Measurements from ENCODE around the gene EHHADH.

The EHHADH gene

DNA sequence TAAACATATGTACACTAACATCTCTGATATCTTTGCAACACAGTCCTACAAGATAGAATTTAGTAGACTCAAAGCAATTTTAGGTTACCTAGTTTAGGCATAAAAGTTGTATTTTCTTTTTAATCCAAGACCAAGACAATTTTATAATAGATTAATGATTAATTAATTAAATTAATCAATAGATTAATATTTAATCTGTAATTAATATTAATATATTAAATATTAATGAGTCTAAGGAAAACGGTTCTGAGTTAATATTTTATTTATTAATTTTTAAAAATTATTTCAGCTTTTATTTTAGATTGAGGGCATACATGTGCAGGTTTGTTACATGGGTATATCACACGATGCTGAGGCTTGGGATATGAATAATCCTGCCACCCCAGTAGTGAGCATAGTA, 49.0 kb downstream of the EHHADH start:
- H3K9me3 ChIP-seq (ENCODE audit: low read length) = no peaks in the 10 kb centered on the region
- no peaks in the 10 kb centered on the region for H4K20me1 ChIP-seq (ENCODE audit: insufficient read depth, low read length)
- peaks cover 7% of the 10 kb centered on the region for H3K4me1 ChIP-seq (ENCODE audit: insufficient read depth, low read length, severe bottlenecking)
- no peaks in the 10 kb centered on the region for H3F3A ChIP-seq (ENCODE audit: insufficient read depth, low read length)
- no peak overlapping the region for H3K9ac ChIP-seq (ENCODE audit: low read length)
- TF ChIP-seq EZH2 (IDR thresholded peaks at IDR 0.05; ENCODE audit: borderline replicate concordance, low read length) = no peak
- TF ChIP-seq, protein P1, sequence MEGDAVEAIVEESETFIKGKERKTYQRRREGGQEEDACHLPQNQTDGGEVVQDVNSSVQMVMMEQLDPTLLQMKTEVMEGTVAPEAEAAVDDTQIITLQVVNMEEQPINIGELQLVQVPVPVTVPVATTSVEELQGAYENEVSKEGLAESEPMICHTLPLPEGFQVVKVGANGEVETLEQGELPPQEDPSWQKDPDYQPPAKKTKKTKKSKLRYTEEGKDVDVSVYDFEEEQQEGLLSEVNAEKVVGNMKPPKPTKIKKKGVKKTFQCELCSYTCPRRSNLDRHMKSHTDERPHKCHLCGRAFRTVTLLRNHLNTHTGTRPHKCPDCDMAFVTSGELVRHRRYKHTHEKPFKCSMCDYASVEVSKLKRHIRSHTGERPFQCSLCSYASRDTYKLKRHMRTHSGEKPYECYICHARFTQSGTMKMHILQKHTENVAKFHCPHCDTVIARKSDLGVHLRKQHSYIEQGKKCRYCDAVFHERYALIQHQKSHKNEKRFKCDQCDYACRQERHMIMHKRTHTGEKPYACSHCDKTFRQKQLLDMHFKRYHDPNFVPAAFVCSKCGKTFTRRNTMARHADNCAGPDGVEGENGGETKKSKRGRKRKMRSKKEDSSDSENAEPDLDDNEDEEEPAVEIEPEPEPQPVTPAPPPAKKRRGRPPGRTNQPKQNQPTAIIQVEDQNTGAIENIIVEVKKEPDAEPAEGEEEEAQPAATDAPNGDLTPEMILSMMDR (IDR thresholded peaks at IDR 0.05; ENCODE audit: low read length) = no peak
- no peaks in the 10 kb centered on the region for H3K36me3 ChIP-seq (ENCODE audit: insufficient read depth, low read length)
- no peak overlapping the region for H3K4me3 ChIP-seq (ENCODE audit: low read depth, low read length, poor library complexity, severe bottlenecking)
- no peaks in the 10 kb centered on the region for H3K79me2 ChIP-seq (ENCODE audit: insufficient read depth, low read length)
- no peaks in the 10 kb centered on the region for H3K27me3 ChIP-seq (ENCODE audit: insufficient read depth, low read length)
- no peak overlapping the region for H3K4me2 ChIP-seq (ENCODE audit: low read length)
- H2AFZ ChIP-seq (ENCODE audit: low read length) = no peak overlapping the region
- no peaks in the 10 kb centered on the region for H3K9me2 ChIP-seq (ENCODE audit: low read depth, low read length)
- H3K27ac ChIP-seq (ENCODE audit: low read depth, low read length, poor library complexity, severe bottlenecking) = no peak overlapping the region

DNA sequence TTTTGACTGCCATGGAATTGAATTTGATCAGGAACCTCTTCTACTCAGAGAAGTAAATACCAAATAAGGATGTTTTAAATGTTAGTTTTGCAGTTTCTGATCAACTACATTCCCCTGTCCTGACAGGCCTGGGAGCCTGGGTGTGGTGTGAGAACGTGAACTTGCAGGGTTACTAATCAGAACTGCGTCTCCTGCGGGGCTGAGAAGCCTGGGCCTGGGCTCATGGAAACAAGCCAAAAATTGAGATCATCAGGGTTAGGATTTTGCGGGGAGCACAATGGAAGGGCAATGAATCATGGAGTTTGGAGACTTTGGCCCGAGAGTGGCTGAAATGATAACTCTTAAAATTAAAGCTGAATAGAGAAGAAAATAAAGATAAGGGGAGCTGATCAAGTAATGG, 53.2 kb downstream of the EHHADH start:
- H2AFZ ChIP-seq (ENCODE audit: low read length) = no peak overlapping the region
- no peaks in the 10 kb centered on the region for H3K4me1 ChIP-seq (ENCODE audit: insufficient read depth, low read length, severe bottlenecking)
- no peak overlapping the region for H3K4me2 ChIP-seq (ENCODE audit: low read length)
- no peak overlapping the region for H3K27ac ChIP-seq (ENCODE audit: low read depth, low read length, poor library complexity, severe bottlenecking)
- H3K36me3 ChIP-seq (ENCODE audit: insufficient read depth, low read length) = no peaks in the 10 kb centered on the region
- H3K27me3 ChIP-seq (ENCODE audit: insufficient read depth, low read length) = no peaks in the 10 kb centered on the region
- no peak overlapping the region for H3K9ac ChIP-seq (ENCODE audit: low read length)
- H3K9me3 ChIP-seq (ENCODE audit: low read length) = no peaks in the 10 kb centered on the region
- no peak overlapping the region for H3K4me3 ChIP-seq (ENCODE audit: low read depth, low read length, poor library complexity, severe bottlenecking)
- TF ChIP-seq EZH2 (IDR thresholded peaks at IDR 0.05; ENCODE audit: borderline replicate concordance, low read length) = no peak
- TF ChIP-seq, protein P1 (IDR thresholded peaks at IDR 0.05; ENCODE audit: low read length) = no peak
- H3K79me2 ChIP-seq (ENCODE audit: insufficient read depth, low read length) = no peaks in the 10 kb centered on the region
- no peaks in the 10 kb centered on the region for H3F3A ChIP-seq (ENCODE audit: insufficient read depth, low read length)
- H4K20me1 ChIP-seq (ENCODE audit: insufficient read depth, low read length) = no peaks in the 10 kb centered on the region
- no peaks in the 10 kb centered on the region for H3K9me2 ChIP-seq (ENCODE audit: low read depth, low read length)

DNA sequence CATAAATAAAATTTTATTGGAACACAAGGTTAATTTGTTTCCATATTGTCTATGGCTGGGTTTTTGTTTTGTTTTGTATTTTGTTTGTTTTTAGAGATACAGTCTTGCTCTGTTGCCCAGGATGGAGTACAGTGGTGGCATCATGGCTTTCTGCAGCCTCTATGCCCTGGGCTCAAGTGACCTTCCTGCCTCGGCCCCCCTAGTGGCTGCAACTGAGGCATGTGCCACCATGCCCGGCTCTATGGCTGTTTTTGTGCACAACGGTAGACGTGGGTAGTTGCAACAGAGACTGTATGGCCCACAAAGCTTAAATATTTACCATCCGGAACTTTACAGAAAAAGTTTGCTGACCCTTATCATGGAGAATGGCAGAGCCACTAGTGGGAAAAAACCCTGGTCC, 54.2 kb downstream of the EHHADH start:
- Histone ChIP-seq H3K9ac (ENCODE audit: low read length) (no peak overlapping the region), H3K9me3 (ENCODE audit: low read length) (no peaks in the 10 kb centered on the region), H3K79me2 (ENCODE audit: insufficient read depth, low read length) (no peaks in the 10 kb centered on the region), H2AFZ (ENCODE audit: low read length) (no peak overlapping the region), H4K20me1 (ENCODE audit: insufficient read depth, low read length) (no peaks in the 10 kb centered on the region), H3K4me3 (ENCODE audit: low read depth, low read length, poor library complexity, severe bottlenecking) (no peak overlapping the region), H3K4me2 (ENCODE audit: low read length) (no peak overlapping the region), H3K4me1 (ENCODE audit: insufficient read depth, low read length, severe bottlenecking) (no peaks in the 10 kb centered on the region), H3K9me2 (ENCODE audit: low read depth, low read length) (no peaks in the 10 kb centered on the region), H3K36me3 (ENCODE audit: insufficient read depth, low read length) (no peaks in the 10 kb centered on the region), H3K27me3 (ENCODE audit: insufficient read depth, low read length) (no peaks in the 10 kb centered on the region), H3F3A (ENCODE audit: insufficient read depth, low read length) (no peaks in the 10 kb centered on the region), H3K27ac (ENCODE audit: low read depth, low read length, poor library complexity, severe bottlenecking) (no peak overlapping the region)
- TF ChIP-seq EZH2 (IDR thresholded peaks at IDR 0.05; ENCODE audit: borderline replicate concordance, low read length) = no peak
- TF ChIP-seq, protein P1 (IDR thresholded peaks at IDR 0.05; ENCODE audit: low read length) = peak; percentile 35

Measured in OCI-LY1 (cell line).